OCI-LY1 (cell line): ENCODE results near the gene THEM4.

Experiments
- H2AFZ ChIP-seq: fragments of 200-600 bp; sonication (generic), shearing (Covaris generic); 2 replicates; pipeline ENCODE4 v1.6.0; 2014; ENCODE audit warnings: antibody characterized with exemption, mild to moderate bottlenecking, low read length
- H3F3A ChIP-seq: fragments of 200-600 bp; sonication (generic), shearing (Covaris generic); 2 replicates; pipeline ENCODE4 v1.6.0; 2014; ENCODE audit warnings: mild to moderate bottlenecking, antibody characterized with exemption, low read length, moderate library complexity; ENCODE audit not compliant: insufficient read depth
- H3K27ac ChIP-seq: fragments of 200-600 bp; sonication (generic); 2 replicates; pipeline ENCODE4 v1.5.1; 2014; ENCODE audit warnings: low read length, mixed run types, mild to moderate bottlenecking, low read depth; ENCODE audit not compliant: poor library complexity, severe bottlenecking
- H3K27me3 ChIP-seq: fragments of 200-600 bp; sonication (generic); 2 replicates; pipeline ENCODE4 v1.6.0; 2014; ENCODE audit warnings: antibody characterized with exemption, mild to moderate bottlenecking, low read length, moderate library complexity; ENCODE audit not compliant: insufficient read depth
- H3K36me3 ChIP-seq: fragments of 200-600 bp; sonication (generic); 2 replicates; pipeline ENCODE4 v1.6.1; 2014; ENCODE audit warnings: mild to moderate bottlenecking, antibody characterized with exemption, low read length, moderate library complexity, mixed read lengths; ENCODE audit not compliant: insufficient read depth
- H3K4me1 ChIP-seq: fragments of 200-600 bp; sonication (generic); 2 replicates; pipeline ENCODE4 v1.5.1; 2014; ENCODE audit warnings: mild to moderate bottlenecking, low read length, moderate library complexity; ENCODE audit not compliant: insufficient read depth, severe bottlenecking
- H3K4me2 ChIP-seq: fragments of 200-600 bp; sonication (generic), shearing (Covaris generic); 2 replicates; pipeline ENCODE4 v1.6.1; 2014; ENCODE audit warnings: low read length
- H3K4me3 ChIP-seq: fragments of 200-600 bp; sonication (generic); 2 replicates; pipeline ENCODE4 v1.5.1; 2014; ENCODE audit warnings: low read length, low read depth, mild to moderate bottlenecking, mixed read lengths; ENCODE audit not compliant: poor library complexity, severe bottlenecking
- H3K79me2 ChIP-seq: fragments of 200-600 bp; shearing (Covaris generic); 2 replicates; pipeline ENCODE4 v1.6.1; 2016; ENCODE audit warnings: mixed run types, low read length, mixed read lengths; ENCODE audit not compliant: insufficient read depth
- H3K9ac ChIP-seq: fragments of 200-600 bp; sonication (generic), shearing (Covaris generic); 2 replicates; pipeline ENCODE4 v1.6.1; 2014; ENCODE audit warnings: mild to moderate bottlenecking, low read length, mixed read lengths
- H3K9me2 ChIP-seq: fragments of 200-600 bp; sonication (generic), shearing (Covaris generic); 2 replicates; pipeline ENCODE4 v1.6.1; 2014; ENCODE audit warnings: low read depth, mild to moderate bottlenecking, low read length, mixed read lengths
- H3K9me3 ChIP-seq: fragments of 200-600 bp; shearing (Covaris generic); 2 replicates; pipeline ENCODE4 v1.6.1; 2014; ENCODE audit warnings: low read length, mixed read lengths
- H4K20me1 ChIP-seq: fragments of 200-600 bp; sonication (generic), shearing (Covaris generic); 2 replicates; pipeline ENCODE4 v1.6.0; 2016; ENCODE audit warnings: mild to moderate bottlenecking, low read length; ENCODE audit not compliant: insufficient read depth
- CTCF ChIP-seq: fragments of 200-600 bp; sonication (generic), shearing (Covaris generic); IDR thresholded peaks from 2 replicates; pipeline ENCODE4 v1.5.1; 2017; ENCODE audit warnings: mild to moderate bottlenecking, antibody characterized with exemption, low read length, moderate library complexity, mixed read lengths
- EZH2 ChIP-seq: fragments of 200-600 bp; sonication (generic), shearing (Covaris generic); IDR thresholded peaks from 2 replicates; pipeline ENCODE4 v1.8.0; 2017; ENCODE audit warnings: borderline replicate concordance, mixed run types, mild to moderate bottlenecking, antibody characterized with exemption, low read length, moderate library complexity, mixed read lengths

THEM4 gene

GRCh38 chr1:151832318-151832980 lies 76.9 kb downstream of the THEM4 start:
- Histone ChIP-seq H3F3A (no peaks in the 10 kb centered on the region), H2AFZ (no peak overlapping the region), H3K9ac (no peak overlapping the region), H3K4me3 (no peak overlapping the region), H3K9me2 (no peaks in the 10 kb centered on the region), H3K79me2 (no peaks in the 10 kb centered on the region), H3K4me1 (no peaks in the 10 kb centered on the region), H3K9me3 (no peaks in the 10 kb centered on the region), H3K27me3 (0 out of 2 replicates have a peak, but pooled peaks cover 2% of the 10 kb centered on the region), H3K27ac (no peak overlapping the region), H3K4me2 (no peak overlapping the region), H4K20me1 (no peaks in the 10 kb centered on the region), H3K36me3 (no peaks in the 10 kb centered on the region)
- TF ChIP-seq EZH2 (no peak), CTCF (no peak)

- no peaks in the 10 kb centered on the region for H3K9me3 ChIP-seq
- TF ChIP-seq EZH2 (no peak), CTCF (no peak)
- no peaks in the 10 kb centered on the region for H3K36me3 ChIP-seq
- H3F3A ChIP-seq: no peaks in the 10 kb centered on the region
- no peaks in the 10 kb centered on the region for H3K4me1 ChIP-seq
- H3K4me2 ChIP-seq: no peak within 1 kb of the TSS
- H4K20me1 ChIP-seq: no peaks in the 10 kb centered on the region
- H3K4me3 ChIP-seq: no peak within 1 kb of the TSS
- H3K27ac ChIP-seq: no peak within 1 kb of the TSS
- no peak within 1 kb of the TSS for H3K9ac ChIP-seq
- H2AFZ ChIP-seq: no peak within 1 kb of the TSS
- H3K79me2 ChIP-seq: no peaks in the 10 kb centered on the region
- H3K27me3 ChIP-seq: no peaks in the 10 kb centered on the region
- H3K9me2 ChIP-seq: no peaks in the 10 kb centered on the region
These were observed 77.7 kb downstream of the THEM4 start, which contains the start of gene RORC for GRCh38 chr1:151831605-151832004. TSS of gene RORC (minus strand) at chr1:151831802. CDS start at chr1:151831764, 38 bp downstream.

DNA sequence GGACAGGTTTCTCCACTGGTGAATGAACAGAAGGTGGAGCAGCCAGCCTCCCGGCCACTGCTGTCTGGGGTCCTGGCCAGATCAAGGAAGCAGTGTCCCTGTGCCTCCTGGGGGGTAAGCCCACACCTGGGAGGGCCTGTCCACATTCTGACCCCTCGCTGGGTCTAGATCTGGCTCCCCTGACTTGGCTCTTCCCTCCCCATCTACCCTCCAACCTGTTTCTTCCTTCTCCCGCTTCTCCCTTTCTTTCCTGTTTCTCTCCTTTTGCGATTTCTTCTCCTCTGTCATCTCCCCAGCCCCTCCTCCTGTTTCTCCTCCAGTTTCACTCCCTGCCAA lies 78.1 kb downstream of the THEM4 start:
- H3K4me2 ChIP-seq: no peak overlapping the region
- H3K27ac ChIP-seq: no peak overlapping the region

More for the DNA sequence above, 78.1 kb downstream of the THEM4 start:
- H3K4me3 ChIP-seq: no peak overlapping the region
- H3K9me2 ChIP-seq: no peaks in the 10 kb centered on the region
- no peaks in the 10 kb centered on the region for H3K36me3 ChIP-seq
- H4K20me1 ChIP-seq: no peaks in the 10 kb centered on the region
- no peak overlapping the region for H3K9ac ChIP-seq
- TF ChIP-seq CTCF: no peak
- no peak for TF ChIP-seq EZH2
- H3K9me3 ChIP-seq: no peaks in the 10 kb centered on the region
- H2AFZ ChIP-seq: no peak overlapping the region
- H3K79me2 ChIP-seq: no peaks in the 10 kb centered on the region
- no peaks in the 10 kb centered on the region for H3F3A ChIP-seq
- no peaks in the 10 kb centered on the region for H3K27me3 ChIP-seq
- no peaks in the 10 kb centered on the region for H3K4me1 ChIP-seq
